ENCODE results near the gene TBCE. TPM values are rescaled to one million over a fixed set of nuclear protein-coding genes. Genes with fewer than 3 reads are reported as not detected.
"Not testable (repeated sequence)": the region's sequence is repeated elsewhere in the genome, so short reads cannot be mapped to it uniquely, and the experiment has no call there.

TBCE gene
- total RNA-seq, 1 donor from 2014 or later, result 17.9 TPM

GRCh38 chr1:235457856-235458255 lies 90.6 kb downstream of the TBCE start:
- ATAC-seq, result not testable (repeated sequence)

GRCh38 chr1:235460770-235461169 lies 93.5 kb downstream of the TBCE start:
- no peak for ATAC-seq

DNA sequence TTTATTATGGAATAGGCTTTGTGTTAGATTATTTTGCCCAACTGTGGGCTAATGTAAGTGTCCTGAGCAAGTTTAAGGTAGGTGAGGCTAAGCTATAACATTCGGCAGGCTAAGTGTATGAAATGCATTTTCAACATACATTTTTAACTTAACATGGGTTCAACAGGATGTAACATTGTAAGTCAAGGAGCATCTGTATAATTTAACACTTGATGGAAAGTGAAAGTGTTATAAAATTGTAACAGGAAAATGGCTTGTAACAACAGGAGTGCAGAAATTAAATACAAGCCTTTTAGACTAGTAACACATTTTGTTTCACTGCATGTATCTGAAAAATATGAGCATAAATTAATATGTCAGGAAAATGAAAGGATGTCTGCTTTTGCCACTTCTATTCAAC lies 94.7 kb downstream of the TBCE start:
- ATAC-seq, result no peak

DNA sequence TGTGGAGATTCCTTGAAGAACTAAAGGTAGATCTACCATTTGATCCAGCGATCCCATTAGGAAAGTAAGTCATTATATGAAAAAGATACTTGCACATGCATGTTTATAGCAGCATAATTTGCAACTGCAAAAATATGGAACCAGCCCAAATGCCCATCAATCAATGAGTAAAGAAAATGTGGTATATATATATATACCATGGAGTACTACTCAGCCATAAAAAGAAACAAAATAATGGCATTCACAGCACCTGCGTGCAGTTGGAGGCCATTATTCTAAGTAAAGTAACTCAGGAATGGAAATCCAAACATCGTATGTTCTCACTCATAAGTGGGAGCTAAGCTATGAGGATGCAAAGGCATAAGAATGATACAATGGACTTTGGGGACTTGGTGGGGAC lies 95.6 kb downstream of the TBCE start:
- ATAC-seq, result not testable (repeated sequence)

DNA sequence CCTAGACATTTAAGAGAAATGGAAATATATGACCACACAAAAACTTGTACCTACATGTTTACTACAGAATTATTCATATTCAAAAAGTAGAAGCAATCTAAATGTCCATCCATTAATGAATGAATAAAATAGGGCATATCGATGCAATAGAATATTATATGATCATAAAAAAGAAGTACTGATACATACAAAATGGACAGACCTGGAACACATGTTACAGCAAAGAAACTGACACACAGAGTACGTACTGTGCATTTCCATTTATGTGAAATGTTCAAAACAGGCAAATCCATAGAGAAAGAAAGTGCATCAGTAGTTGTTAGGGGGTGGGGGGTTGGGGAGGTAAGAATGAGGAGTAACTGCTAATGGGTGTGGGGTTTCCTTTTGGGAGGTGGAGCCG lies 97.8 kb downstream of the TBCE start:
- ATAC-seq, result no peak

GRCh38 chr1:235468004-235468403 lies 100.8 kb downstream of the TBCE start:
- ATAC-seq, result no peak

DNA sequence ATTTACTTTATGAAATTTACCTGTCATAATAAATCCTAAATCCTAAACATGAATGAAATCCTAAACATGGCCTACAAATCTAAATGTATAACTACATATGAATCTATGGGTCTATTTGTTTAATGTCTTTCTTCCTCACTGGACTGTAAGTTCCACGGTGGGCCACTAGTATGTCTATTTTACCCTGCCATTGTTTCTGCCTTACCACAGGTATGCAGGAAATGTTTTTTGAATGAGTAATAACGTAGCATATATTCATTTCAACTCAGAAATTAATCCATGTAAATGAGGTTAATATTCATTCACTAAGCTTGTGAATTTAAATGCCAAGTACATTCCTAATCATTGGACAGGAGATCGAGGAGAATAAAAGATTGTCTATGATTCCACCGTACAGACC lies 101.7 kb downstream of the TBCE start:
- peak; percentile 73 for ATAC-seq

DNA sequence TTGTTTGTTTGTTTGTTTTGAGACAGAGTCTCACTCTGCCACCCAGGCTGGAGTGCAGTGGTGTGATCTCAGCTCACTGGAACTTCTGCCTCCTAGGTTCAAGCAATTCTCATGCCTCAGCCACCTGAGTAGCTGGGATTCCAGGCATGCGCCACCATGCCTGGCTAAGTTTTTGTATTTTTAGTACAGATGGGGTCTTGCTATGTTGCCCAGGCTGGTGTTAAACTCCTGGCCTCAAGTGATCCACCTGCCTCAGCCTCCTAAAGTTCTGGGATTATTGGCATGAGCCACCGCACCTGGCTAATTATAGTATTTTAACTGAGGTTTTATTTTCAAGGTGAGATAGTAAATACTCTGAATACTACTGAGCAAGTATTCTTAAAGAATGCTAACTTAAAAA lies 102.7 kb downstream of the TBCE start:
- not testable (repeated sequence) for ATAC-seq

- no peak for ATAC-seq
Observed at GRCh38 chr1:235470741-235471439, 103.7 kb downstream of the TBCE start.

DNA sequence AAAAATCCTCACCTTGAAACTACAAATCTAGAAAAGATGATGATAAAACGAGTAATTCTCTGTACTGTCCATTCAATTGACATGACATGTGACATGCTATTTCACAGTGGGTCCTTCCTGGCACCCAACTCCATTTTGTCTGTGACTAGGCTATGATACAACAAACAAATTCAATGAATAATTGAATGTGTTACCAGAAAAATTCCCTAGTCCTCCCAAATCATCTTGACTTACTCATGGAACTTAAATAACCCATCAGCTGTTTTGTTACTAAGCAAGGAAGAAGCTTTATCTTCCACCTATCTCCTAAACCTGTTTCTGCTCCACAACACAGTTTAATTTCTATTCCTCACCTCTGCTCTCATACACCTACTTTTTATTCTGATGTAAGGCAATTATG lies 106.6 kb downstream of the TBCE start:
- ATAC-seq, result no peak

- no peak for ATAC-seq
Observed at GRCh38 chr1:235483090-235483489, 115.9 kb downstream of the TBCE start.

DNA sequence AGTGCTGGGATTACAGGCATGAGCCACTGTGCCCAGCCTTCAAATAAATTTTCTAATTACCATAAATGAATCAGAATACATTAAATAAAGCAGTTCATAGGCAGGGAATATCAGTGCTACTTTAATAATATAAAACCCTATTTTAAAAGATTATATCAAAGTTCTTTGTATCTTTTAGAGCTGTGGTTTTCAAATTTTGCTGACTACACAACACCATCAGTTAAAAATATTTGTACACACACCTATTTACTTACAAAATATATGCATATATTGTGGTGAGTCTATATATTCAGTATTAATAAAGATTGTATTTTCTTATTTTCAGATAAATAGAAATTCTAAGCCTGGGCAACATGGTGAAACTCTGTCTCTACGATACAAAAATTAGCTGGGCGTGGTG lies 118.3 kb downstream of the TBCE start:
- no peak for ATAC-seq

DNA sequence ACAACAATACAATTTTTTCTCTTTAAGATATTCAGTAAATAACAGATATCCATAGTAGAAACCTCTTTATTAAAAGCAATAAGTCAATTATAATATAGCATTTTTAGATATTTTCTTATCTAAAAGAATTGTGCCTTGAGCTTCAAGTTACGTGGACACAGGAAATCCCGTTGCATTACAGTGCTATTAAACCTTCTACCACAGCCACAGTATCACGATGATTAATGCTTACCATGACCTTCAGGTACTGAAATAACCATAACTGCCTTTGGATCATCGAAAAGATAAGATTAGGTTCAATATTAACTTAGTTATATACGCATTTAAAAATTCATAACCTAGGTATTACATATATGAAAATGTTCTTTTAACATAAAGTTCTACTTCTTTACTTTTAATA lies 119.1 kb downstream of the TBCE start:
- ATAC-seq, result no peak

- ATAC-seq, result no peak
Observed at GRCh38 chr1:235491644-235492043, 124.4 kb downstream of the TBCE start.

DNA sequence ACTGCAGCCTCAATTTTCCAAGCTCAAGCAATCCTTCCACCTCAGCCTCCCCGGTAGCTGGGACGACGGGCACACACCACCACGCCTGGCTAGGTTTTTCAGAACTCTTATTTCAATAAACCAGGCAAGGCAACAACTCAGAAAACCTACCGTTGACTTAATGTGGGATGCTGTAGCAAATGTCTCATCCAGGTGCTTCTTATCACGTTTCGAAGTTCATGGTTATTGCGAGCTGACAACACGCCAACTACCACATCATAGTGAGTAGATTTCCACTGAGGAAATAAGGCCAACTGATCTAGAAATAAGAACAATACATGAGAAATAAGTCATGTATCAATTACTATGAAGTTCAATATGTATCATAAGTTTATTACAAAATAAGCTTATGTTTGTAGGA lies 127.3 kb downstream of the TBCE start:
- no peak for ATAC-seq

DNA sequence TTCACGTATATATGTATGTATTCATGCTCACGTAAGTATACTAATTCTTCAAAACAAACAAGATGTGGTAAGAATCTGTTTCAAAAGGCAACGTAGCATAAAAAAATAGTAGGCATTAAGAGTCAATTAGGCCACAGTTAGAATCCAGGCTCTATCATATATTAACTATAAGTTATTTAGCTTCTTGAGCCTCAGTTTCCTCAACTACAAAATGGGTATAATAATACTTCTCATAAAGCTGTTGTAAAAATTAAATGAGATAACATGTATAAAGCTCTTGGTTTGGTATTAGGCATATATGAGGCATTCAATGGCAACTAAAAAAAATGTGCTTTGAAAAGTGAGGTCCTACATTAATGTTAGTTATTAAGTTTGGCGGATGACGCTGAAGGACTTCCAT lies 127.8 kb downstream of the TBCE start:
- no peak for ATAC-seq

GRCh38 chr1:235495551-235495950 lies 128.3 kb downstream of the TBCE start:
- ATAC-seq, result no peak

DNA sequence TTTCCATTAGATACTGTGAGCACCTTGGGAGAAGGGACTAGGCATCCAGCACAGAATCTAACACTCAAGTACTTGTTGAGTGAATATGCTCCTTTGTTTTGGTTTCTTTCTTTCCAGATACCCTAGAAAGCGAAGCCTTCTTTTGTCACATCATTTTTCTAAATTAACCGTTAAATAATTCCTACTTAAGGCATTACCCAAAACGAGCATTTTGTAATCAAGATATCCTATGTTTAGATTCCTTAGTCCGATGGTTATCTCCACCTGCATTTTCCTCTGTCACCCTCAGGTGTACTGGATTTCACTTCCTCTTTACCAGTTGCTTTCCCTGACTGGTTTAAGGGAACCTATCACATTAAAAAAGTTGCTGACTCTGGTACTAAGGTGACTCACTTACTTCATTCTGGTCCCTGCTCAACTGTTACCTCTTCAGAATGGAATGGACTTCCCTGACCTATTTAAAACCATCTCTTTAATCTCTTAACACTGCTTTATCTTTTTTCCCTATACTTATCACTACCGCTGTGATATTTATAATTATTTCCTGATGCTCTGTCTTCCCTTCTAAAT lies 133.8 kb downstream of the TBCE start:
- no peak for ATAC-seq

Other genes starting within 250 kb of the TBCE start
- gene TOMM20, start 238.6 kb upstream of the TBCE start, total RNA-seq, result 102 TPM
- gene RBM34, start 206.2 kb upstream of the TBCE start, total RNA-seq, result 63.7 TPM
- gene ARID4B, start 39.2 kb upstream of the TBCE start, total RNA-seq, result 13.5 TPM
- 21.1 TPM for gene GGPS1, start 38.9 kb upstream of the TBCE start, total RNA-seq
- gene B3GALNT2, start 137.0 kb downstream of the TBCE start, total RNA-seq, result 25.5 TPM